Fibroblast of lung (primary cell): ENCODE data around the gene GOLM1.

Experiments used
- EZH2 ChIP-seq: IDR thresholded peaks from 2 replicates; pipeline ENCODE4 v1.5.1; 2012; ENCODE audit warnings: low read length, control low read depth, mild to moderate bottlenecking; ENCODE audit errors: missing control alignments
- TF ChIP-seq, protein P1 (sequence below), 2 donors: IDR thresholded peaks in 1 of 2; conservative IDR thresholded peaks in 1 of 2; 1 replicate in 1 of 2; 2 replicates in 1 of 2; pipeline ENCODE4 v1.5.1; 2011 to 2012; ENCODE audit warnings: low read length in 2 of 2, control low read depth in 1 of 2, inconsistent platforms in 1 of 2, low read depth in 1 of 2, mild to moderate bottlenecking in 1 of 2

DNA sequence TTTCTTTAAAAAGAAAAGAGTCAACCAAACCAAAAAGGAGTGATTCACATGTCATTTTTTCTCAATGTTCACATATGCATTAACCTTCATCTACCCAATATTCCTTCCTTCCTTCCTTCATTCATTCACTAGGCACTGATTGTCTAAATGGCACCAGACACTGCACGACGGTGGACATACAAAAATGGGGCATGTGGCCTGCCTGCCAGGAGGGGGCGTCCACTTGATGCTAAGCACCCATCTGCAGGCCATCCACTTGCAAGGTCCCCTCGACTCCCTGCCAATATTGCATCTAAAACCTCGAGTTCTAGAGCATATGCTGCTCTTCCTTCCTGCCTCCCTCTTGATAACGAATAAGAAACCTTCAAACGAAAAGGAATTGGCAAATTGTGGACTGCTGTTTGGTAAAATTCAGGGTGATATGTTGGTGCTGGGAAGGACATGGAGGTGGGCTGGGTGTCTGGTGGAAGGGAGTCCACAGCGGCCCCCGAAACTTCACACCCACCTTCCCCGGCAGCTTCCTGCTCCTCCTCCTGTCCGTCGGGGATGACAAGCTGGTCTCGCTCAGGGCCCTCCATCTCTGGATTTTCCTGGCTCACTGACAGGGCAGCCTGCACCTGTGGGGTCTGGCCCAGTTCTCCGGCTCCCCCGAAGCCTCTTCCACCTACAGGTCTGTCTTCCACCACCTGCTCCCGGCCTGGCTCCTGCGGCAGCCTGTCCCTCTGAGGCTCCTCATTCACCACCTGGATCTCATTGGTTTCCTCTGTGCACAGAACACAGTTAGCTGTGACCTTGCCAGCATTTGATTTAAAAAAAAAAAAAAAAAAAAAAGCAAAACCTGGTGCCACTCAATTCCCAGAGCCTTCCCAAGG is 64.3 kb downstream of the GOLM1 start:
- TF ChIP-seq, protein P1, sequence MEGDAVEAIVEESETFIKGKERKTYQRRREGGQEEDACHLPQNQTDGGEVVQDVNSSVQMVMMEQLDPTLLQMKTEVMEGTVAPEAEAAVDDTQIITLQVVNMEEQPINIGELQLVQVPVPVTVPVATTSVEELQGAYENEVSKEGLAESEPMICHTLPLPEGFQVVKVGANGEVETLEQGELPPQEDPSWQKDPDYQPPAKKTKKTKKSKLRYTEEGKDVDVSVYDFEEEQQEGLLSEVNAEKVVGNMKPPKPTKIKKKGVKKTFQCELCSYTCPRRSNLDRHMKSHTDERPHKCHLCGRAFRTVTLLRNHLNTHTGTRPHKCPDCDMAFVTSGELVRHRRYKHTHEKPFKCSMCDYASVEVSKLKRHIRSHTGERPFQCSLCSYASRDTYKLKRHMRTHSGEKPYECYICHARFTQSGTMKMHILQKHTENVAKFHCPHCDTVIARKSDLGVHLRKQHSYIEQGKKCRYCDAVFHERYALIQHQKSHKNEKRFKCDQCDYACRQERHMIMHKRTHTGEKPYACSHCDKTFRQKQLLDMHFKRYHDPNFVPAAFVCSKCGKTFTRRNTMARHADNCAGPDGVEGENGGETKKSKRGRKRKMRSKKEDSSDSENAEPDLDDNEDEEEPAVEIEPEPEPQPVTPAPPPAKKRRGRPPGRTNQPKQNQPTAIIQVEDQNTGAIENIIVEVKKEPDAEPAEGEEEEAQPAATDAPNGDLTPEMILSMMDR (conservative IDR thresholded peaks at IDR 0.05 in 1 of 2, IDR thresholded peaks at IDR 0.05 in 1 of 2; ENCODE audit: low read depth in 1 of 2, low read length in 2 of 2), result peak; percentile 42 to 67
- no peak for TF ChIP-seq EZH2
